ENCODE results near the gene KCNMA1. TPM values are rescaled to one million over a fixed set of nuclear protein-coding genes. Genes with fewer than 3 reads are reported as not detected.

KCNMA1 gene
- total and polyA plus RNA-seq, 3 donors from 2014 or later: 13.6 to 36.1 (median 24.7) TPM

GRCh38 chr10:77157248-77158019 lies 480.2 kb downstream of the KCNMA1 start:
- TF ChIP-seq CTCF (IDR thresholded peaks at IDR 0.05) (no peak), POLR2A (IDR thresholded peaks at IDR 0.05) (no peak)
- DNase-seq: no peak
- no peaks in the 10 kb centered on the region for H3K27me3 ChIP-seq
- H3K9me3 ChIP-seq: no peaks in the 10 kb centered on the region
- no peak overlapping the region for H3K27ac ChIP-seq
- no peaks in the 10 kb centered on the region for H3K36me3 ChIP-seq (ENCODE audit: low read depth, missing control alignments)
- intact Hi-C loops (cut with DNase I; ENCODE audit: low total_unique reads): no loop called here
- H3K4me3 ChIP-seq: no peak overlapping the region
- H3K4me1 ChIP-seq: no peaks in the 10 kb centered on the region
- WGBS, 2 donors: 81 to 93% methylated on average over 7 to 9 of the region's 9 CpGs

DNA sequence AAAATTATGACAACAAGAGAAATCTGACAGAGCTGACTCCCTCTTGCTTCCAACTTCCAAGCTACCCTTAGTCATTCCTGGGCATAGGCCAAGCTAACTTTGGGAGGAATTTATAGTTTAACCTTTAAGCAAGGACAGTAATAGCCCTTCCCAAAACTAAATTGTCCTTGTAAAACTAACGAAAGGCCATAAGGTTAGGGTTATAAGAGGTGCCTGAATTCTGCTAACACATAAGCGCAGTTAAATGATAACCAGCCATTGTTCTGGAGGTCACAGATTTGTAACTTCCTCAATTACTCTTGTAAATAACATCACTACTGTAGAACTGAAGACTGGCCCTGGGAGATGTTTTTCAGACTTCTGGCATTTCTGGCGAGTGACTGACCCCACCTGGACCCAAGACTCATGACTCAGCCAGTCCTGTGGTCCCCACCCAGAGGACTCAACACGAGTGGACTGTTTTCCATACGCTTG lies 481.2 kb downstream of the KCNMA1 start:
- WGBS, 2 donors: 66 to 69% methylated on average over 5 of the region's 5 CpGs
- Histone ChIP-seq H3K9me3 (no peaks in the 10 kb centered on the region), H3K4me1 (no peaks in the 10 kb centered on the region), H3K36me3 (ENCODE audit: low read depth, missing control alignments) (no peaks in the 10 kb centered on the region), H3K27me3 (no peaks in the 10 kb centered on the region), H3K4me3 (no peak overlapping the region), H3K27ac (no peak overlapping the region)
- no peak for TF ChIP-seq CTCF (IDR thresholded peaks at IDR 0.05)
- TF ChIP-seq POLR2A (IDR thresholded peaks at IDR 0.05): no peak
- intact Hi-C loops (cut with DNase I; ENCODE audit: low total_unique reads): no loop called here
- no peak for DNase-seq

DNA sequence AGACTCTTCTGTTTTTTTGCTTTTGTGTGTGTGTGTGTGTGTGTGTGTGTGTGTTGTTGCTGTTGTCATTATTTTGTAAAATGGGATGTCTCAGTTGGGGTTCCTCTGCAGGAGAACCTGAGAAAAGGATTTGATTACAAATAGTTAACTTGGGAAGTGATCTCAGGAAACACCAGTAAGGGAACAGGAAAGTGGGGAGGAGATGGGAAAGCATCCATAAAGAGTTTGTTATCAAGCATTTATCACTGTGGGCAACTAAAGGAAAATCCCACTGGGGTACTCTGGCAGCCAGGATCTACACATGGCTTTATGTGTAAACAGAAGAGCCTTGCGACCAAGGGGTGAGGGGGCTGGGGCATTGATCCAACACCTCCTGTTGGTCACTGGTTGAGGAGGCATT lies 485.4 kb downstream of the KCNMA1 start:
- Histone ChIP-seq H3K36me3 (ENCODE audit: low read depth, missing control alignments) (no peaks in the 10 kb centered on the region), H3K9me3 (no peaks in the 10 kb centered on the region), H3K27me3 (no peaks in the 10 kb centered on the region), H3K27ac (no peak overlapping the region), H3K4me1 (no peaks in the 10 kb centered on the region), H3K4me3 (no peak overlapping the region)
- WGBS, 2 donors: 86 to 88% methylated on average over 1 of the region's 1 CpG
- no peak for DNase-seq
- intact Hi-C loops (cut with DNase I; ENCODE audit: low total_unique reads): no loop called here
- TF ChIP-seq POLR2A (IDR thresholded peaks at IDR 0.05) (no peak), CTCF (IDR thresholded peaks at IDR 0.05) (no peak)

DNA sequence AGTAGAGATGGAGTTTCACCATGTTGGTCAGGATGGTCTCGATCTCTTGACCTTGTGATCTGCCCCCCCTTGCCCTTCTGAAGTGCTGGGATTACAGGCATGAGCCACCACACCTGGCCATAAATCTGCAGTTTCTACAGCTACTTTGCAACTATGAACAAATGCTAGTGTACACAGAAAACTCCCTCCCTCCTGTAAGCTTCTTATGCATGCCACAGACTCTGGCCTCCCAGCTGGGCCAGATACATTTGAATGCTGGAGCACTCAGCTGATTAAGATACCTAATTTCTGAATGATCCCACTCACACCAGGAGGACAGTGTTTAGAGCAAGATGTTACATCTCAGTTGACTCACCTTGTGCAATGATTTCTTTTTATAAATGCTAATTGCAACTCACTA lies 486.2 kb downstream of the KCNMA1 start:
- intact Hi-C loops (cut with DNase I; ENCODE audit: low total_unique reads): no loop called here
- H3K27me3 ChIP-seq: no peaks in the 10 kb centered on the region
- no peak for DNase-seq
- H3K4me3 ChIP-seq: no peak overlapping the region
- H3K27ac ChIP-seq: no peak overlapping the region
- no peaks in the 10 kb centered on the region for H3K4me1 ChIP-seq
- no peak for TF ChIP-seq POLR2A (IDR thresholded peaks at IDR 0.05)
- H3K9me3 ChIP-seq: no peaks in the 10 kb centered on the region
- no peaks in the 10 kb centered on the region for H3K36me3 ChIP-seq (ENCODE audit: low read depth, missing control alignments)
- WGBS, 2 donors: 89 to 90% methylated on average over 1 of the region's 1 CpG

GRCh38 chr10:77149706-77150105 lies 487.9 kb downstream of the KCNMA1 start:
- no peaks in the 10 kb centered on the region for H3K4me1 ChIP-seq
- DNase-seq: no peak
- intact Hi-C loops (cut with DNase I; ENCODE audit: low total_unique reads): no loop called here

More at GRCh38 chr10:77149706-77150105, 487.9 kb downstream of the KCNMA1 start:
- no peak overlapping the region for H3K27ac ChIP-seq
- TF ChIP-seq POLR2A (IDR thresholded peaks at IDR 0.05): no peak
- TF ChIP-seq CTCF (IDR thresholded peaks at IDR 0.05): no peak
- no peak overlapping the region for H3K4me3 ChIP-seq
- WGBS, 2 donors: 78 to 92% methylated on average over 2 of the region's 2 CpGs
- no peaks in the 10 kb centered on the region for H3K9me3 ChIP-seq
- no peaks in the 10 kb centered on the region for H3K36me3 ChIP-seq (ENCODE audit: low read depth, missing control alignments)
- no peaks in the 10 kb centered on the region for H3K27me3 ChIP-seq
